OCI-LY3 (cell line): ENCODE measurements around the gene ADCY9.

Source experiments
- EZH2phosphoT487 ChIP-seq: fragments of 200-600 bp; shearing (Covaris generic); IDR thresholded peaks from 2 replicates; pipeline ENCODE4 v1.6.1; 2018; ENCODE audit warnings: antibody characterized with exemption, mixed run types, low read depth
- TF ChIP-seq, protein P1 (sequence below): fragments of 200-600, 300-600 bp; sonication (generic); IDR thresholded peaks from 2 replicates; pipeline ENCODE4 v1.5.1; 2014; ENCODE audit warnings: antibody characterized with exemption, low read length, low read depth

DNA sequence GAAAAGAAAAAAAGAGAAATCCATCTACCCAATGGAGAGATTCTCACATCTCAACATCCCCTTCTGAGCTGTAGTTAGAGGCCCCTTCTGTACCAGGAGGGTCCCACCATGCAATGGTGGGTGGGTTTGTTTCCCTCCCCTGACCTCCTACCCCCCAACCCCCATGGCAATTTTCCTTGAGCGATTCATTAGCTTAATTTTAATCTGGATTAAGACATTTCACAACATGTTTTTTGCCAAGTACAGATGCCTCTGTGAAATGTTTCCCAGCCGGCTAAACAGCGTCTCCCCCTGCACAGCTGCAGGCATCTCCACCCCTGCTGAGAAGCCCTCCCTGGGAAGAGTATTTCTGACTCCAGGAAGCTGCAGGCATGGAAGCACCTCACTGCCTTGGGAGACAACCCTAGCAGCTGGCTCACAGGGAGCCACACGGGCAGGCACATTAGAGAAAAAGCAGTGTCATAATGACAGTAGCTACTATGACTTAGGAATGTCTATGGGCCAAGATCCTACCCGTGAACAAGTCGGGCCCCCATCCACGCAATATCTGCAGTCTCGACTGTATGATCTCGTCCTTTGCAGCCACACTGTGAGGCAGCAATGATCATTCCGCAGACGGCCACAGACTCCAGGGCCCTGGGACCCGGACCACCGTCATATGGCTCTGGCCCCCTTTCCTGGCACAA is 117.3 kb downstream of the ADCY9 start:
- TF ChIP-seq, protein P1, sequence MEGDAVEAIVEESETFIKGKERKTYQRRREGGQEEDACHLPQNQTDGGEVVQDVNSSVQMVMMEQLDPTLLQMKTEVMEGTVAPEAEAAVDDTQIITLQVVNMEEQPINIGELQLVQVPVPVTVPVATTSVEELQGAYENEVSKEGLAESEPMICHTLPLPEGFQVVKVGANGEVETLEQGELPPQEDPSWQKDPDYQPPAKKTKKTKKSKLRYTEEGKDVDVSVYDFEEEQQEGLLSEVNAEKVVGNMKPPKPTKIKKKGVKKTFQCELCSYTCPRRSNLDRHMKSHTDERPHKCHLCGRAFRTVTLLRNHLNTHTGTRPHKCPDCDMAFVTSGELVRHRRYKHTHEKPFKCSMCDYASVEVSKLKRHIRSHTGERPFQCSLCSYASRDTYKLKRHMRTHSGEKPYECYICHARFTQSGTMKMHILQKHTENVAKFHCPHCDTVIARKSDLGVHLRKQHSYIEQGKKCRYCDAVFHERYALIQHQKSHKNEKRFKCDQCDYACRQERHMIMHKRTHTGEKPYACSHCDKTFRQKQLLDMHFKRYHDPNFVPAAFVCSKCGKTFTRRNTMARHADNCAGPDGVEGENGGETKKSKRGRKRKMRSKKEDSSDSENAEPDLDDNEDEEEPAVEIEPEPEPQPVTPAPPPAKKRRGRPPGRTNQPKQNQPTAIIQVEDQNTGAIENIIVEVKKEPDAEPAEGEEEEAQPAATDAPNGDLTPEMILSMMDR, result no peak
- TF ChIP-seq EZH2phosphoT487, result no peak
